ENCODE data around the gene RASA3. TPM values are rescaled to one million over a fixed set of nuclear protein-coding genes. Genes with fewer than 3 reads are reported as not detected.
A peak's percentile ranks its signal among the peaks of the same experiment; 100 is the strongest.
"Not testable (repeated sequence)": the region's sequence is repeated elsewhere in the genome, so short reads cannot be mapped to it uniquely, and the experiment has no call there.

RASA3 gene
- total RNA-seq, 4 donors from 2014 or later: 29.5 to 38.1 (median 34.6) TPM

DNA sequence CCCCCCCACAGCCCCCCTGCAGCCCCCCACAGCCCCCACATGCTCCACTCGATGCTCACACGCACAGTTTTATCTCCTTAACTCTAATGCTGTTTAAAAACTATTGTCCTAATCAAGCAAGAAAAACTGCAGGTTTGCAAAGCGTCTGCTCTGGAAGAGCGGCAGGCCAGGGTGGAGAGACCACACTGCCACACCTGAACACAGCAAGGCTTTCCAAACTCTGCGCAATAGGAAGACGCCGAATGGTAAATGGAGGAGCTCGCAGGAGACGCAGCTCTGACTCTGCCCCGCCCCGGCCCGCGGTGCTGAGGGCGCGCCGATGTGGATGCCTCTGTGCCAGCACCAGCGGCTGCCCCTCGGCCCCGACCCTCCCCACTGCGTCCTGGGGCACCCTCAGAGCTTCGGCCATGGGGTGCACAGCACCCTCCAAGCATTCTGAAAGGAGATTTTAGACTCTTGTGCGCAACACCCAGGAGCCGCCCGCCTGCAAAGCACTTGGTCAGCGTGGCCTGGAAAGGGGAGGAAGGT, 32.4 kb downstream of the RASA3 start:
- Histone ChIP-seq H3K4me1 (peaks cover 26 to 71% (median 52%) of the 10 kb centered on the region in 4 donors), H3K36me3 (no peaks in the 10 kb centered on the region), H3K4me3 (no peak overlapping the region), H3K27ac (replicated peaks in 1 of 4) (peak overlapping the region; percentile 77 to 83 (median 79)), H3K9me3 (no peaks in the 10 kb centered on the region), H3K27me3 (no peaks in the 10 kb centered on the region)
- intact Hi-C loops (cut with DNase I): loop anchor here (5.0 kb wide), 1 partner anchor 33 kb away; no protein-coding TSS in a partner anchor
- DNase-seq (ENCODE audit: extremely low spot score): no peak
- TF ChIP-seq POLR2AphosphoS5 (IDR thresholded peaks at IDR 0.05): peak in 1 of 2 donors; percentile 14
- TF ChIP-seq, protein P1, sequence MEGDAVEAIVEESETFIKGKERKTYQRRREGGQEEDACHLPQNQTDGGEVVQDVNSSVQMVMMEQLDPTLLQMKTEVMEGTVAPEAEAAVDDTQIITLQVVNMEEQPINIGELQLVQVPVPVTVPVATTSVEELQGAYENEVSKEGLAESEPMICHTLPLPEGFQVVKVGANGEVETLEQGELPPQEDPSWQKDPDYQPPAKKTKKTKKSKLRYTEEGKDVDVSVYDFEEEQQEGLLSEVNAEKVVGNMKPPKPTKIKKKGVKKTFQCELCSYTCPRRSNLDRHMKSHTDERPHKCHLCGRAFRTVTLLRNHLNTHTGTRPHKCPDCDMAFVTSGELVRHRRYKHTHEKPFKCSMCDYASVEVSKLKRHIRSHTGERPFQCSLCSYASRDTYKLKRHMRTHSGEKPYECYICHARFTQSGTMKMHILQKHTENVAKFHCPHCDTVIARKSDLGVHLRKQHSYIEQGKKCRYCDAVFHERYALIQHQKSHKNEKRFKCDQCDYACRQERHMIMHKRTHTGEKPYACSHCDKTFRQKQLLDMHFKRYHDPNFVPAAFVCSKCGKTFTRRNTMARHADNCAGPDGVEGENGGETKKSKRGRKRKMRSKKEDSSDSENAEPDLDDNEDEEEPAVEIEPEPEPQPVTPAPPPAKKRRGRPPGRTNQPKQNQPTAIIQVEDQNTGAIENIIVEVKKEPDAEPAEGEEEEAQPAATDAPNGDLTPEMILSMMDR (IDR thresholded peaks at IDR 0.05): no peak
- no peak for TF ChIP-seq EP300 (IDR thresholded peaks at IDR 0.05)
- TF ChIP-seq POLR2A (IDR thresholded peaks at IDR 0.05; ENCODE audit: low read depth): no peak
- WGBS: 61% methylated on average over 23 of the region's 25 CpGs

DNA sequence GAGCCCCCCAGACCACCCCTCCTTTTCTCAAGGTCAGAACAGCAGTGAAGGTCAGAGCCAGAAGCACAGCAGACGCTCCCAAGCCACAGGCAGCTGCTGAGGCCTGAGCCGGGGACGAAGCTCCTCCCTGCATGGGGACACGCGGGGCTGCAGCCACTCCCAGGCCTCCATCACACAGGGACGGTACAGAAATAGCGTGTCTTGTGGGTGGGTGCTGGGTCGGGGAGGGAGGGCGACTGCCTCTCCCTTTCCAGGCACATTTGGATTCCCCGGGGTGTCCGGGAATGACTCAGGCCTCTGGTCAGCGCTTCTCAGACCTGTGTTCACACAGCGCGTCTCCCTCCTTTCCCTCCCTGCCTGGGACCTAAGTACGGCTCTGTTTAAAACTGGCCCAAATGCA, 33.2 kb downstream of the RASA3 start:
- 50% methylated on average over 8 of the region's 15 CpGs for WGBS
- H3K27ac ChIP-seq (replicated peaks in 1 of 4): peak overlapping the region; percentile 73 to 79 (median 78)
- peak overlapping the region; percentile 5 to 36 (median 24) for H3K4me3 ChIP-seq
- TF ChIP-seq, protein P1 (IDR thresholded peaks at IDR 0.05): no peak
- peak; percentile 75 to 81 for TF ChIP-seq POLR2AphosphoS5 (IDR thresholded peaks at IDR 0.05)
- DNase-seq (ENCODE audit: extremely low spot score): peak; percentile 94
- intact Hi-C loops (cut with DNase I): no loop called here
- H3K36me3 ChIP-seq: no peaks in the 10 kb centered on the region
- H3K4me1 ChIP-seq: peaks cover 26 to 63% (median 45%) of the 10 kb centered on the region in 4 donors
- no peaks in the 10 kb centered on the region for H3K27me3 ChIP-seq
- H3K9me3 ChIP-seq: no peaks in the 10 kb centered on the region

DNA sequence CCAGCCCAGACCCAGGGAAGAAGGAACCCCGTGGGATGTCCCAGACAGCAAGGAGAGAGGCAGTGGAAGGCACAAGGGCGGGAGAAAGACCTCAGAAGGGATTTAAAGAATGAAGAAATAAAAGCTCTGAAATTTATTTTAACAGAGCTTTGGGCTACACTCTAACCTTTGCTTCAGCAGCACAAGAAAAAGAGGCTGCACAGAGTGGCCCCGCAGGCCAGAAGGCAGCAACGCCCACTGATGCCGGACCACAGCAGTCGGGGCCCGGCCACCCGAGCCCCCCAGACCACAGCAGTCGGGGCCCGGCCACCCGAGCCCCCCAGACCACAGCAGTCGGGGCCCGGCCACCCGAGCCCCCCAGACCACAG, 33.8 kb downstream of the RASA3 start:
- H3K9me3 ChIP-seq; H3K27me3 ChIP-seq; H3K36me3 ChIP-seq; DNase-seq (ENCODE audit: extremely low spot score); intact Hi-C loops (cut with DNase I): not testable (repeated sequence)
- Histone ChIP-seq H3K4me1 (peaks cover 26 to 63% (median 45%) of the 10 kb centered on the region in 4 donors), H3K27ac (replicated peaks in 1 of 4) (peak overlapping the region; percentile 73 to 79 (median 78)), H3K4me3 (peak overlapping the region in 3 of 4 donors; percentile 5 to 29 (median 19))
- 63% methylated on average over 11 of the region's 14 CpGs for WGBS

DNA sequence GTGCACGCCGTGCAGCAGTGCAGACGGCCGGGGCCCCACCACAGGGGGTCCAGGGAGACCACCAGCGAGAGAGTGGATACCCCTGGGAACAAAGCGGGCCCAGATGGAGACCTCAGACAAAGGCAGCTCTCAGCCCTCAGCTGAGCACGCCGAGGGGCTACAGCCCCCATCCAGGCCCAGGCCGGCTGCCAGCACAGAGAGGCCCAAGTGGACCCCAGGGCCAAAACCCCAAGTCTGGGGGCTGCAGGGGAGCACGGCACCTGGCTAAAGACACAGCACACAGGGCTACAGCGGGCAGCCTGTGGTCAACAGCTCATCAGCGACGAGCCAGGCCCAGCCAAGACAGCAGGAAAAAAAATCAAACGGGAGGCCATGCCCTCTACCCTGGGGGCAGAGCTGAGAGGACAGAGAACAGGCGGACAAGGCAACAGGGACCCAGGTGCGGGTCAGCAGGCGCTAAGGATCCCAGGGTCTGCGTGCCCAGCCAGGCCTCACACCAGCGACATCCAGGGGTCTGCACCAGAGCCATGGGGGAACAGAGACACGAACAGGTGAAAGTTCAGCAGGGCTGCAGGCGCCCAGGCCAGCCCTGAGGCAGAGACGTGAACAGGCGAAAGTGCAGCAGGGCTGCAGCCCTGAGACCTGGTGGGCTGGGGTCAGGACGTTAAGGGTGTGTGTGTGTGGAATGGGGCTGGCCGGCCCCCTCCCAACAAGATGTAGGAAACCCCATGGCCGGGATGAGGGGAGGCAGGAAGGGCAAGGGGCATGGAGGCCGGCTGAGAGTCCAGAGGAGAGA, 34.3 kb downstream of the RASA3 start:
- Histone ChIP-seq H3K4me3 (no peak overlapping the region), H3K27ac (replicated peaks in 1 of 4) (peak overlapping the region; percentile 73 to 79 (median 78)), H3K27me3 (no peaks in the 10 kb centered on the region), H3K9me3 (peaks cover 0 to 5% (median 0%) of the 10 kb centered on the region in 4 donors), H3K36me3 (no peaks in the 10 kb centered on the region), H3K4me1 (peaks cover 26 to 63% (median 45%) of the 10 kb centered on the region in 4 donors)
- intact Hi-C loops (cut with DNase I): no loop called here
- 90% methylated on average over 20 of the region's 27 CpGs for WGBS
- no peak for DNase-seq (ENCODE audit: extremely low spot score)
- TF ChIP-seq, protein P1 (IDR thresholded peaks at IDR 0.05): no peak
- TF ChIP-seq EP300 (IDR thresholded peaks at IDR 0.05): no peak
- TF ChIP-seq POLR2AphosphoS5 (IDR thresholded peaks at IDR 0.05): no peak
- TF ChIP-seq POLR2A (IDR thresholded peaks at IDR 0.05; ENCODE audit: low read depth): no peak

DNA sequence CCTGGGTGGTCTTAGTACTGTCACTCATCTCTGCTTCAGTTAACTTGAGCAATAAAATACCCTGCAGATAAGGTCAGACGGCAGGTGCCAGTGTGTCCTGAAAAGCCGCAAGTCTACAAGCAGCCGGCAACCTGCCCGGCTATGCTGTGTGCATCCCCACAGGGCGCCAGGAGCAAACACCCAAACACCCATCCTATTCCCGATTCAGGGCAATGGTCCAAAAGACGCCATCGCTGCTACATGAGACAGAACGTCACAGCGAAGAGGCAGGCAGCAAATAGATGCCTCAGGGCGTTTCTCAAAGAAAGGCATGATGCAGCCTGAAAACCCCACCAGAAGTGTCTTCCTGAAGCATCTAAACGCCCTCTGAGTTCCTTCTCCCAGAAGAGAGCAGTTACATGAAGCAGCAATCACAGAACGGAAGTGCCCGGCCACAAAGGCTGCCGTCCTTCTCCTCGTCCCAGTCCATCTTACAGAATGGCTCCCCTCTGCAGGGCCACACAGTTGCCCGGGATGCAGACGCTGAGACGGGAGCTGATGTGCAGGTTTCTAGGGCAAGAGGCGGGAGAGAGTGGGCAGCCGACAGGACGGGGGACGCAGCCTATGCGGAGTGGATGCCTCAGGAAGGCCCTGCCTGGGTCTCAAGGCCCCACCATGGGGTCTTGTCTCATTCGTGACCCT, 35.1 kb downstream of the RASA3 start:
- Histone ChIP-seq H3K27ac (replicated peaks in 1 of 4) (peak overlapping the region in 2 of 4 donors; percentile 79), H3K4me3 (no peak overlapping the region), H3K9me3 (peaks cover 0 to 10% (median 0%) of the 10 kb centered on the region in 4 donors), H3K27me3 (no peaks in the 10 kb centered on the region), H3K4me1 (peaks cover 26 to 61% (median 45%) of the 10 kb centered on the region in 4 donors), H3K36me3 (no peaks in the 10 kb centered on the region)
- 94% methylated on average over 20 of the region's 25 CpGs for WGBS
- intact Hi-C loops (cut with DNase I): no loop called here
- no peak for DNase-seq (ENCODE audit: extremely low spot score)
- TF ChIP-seq POLR2AphosphoS5 (IDR thresholded peaks at IDR 0.05) (no peak), EP300 (IDR thresholded peaks at IDR 0.05) (no peak), POLR2A (IDR thresholded peaks at IDR 0.05; ENCODE audit: low read depth) (no peak)
- TF ChIP-seq, protein P1 (IDR thresholded peaks at IDR 0.05): no peak

Measured in esophagus muscularis mucosa (tissue), 4 donors.